Chondrocyte (in vitro differentiated cells): Measurements from ENCODE around the gene AGBL3. TPM values are rescaled to one million over a fixed set of nuclear protein-coding genes. Genes with fewer than 3 reads are reported as not detected.
"Not testable (repeated sequence)": the region's sequence is repeated elsewhere in the genome, so short reads cannot be mapped to it uniquely, and the experiment has no call there.

Source experiments
- DNase-seq: peaks from one replicate; pipeline ENCODE4 v3.0.0; 2021; ENCODE audit warnings: mixed read lengths, low spot score
- H3K27ac Mint-ChIP-seq: one replicate; pipeline ENCODE4 v1.8.0; 2021; ENCODE audit warnings: mild to moderate bottlenecking, moderate library complexity, mixed read lengths; ENCODE audit not compliant: unreplicated experiment
- H3K27me3 Mint-ChIP-seq: 2 replicates; pipeline ENCODE4 v1.8.0; 2021; ENCODE audit warnings: low read depth, mixed read lengths
- H3K36me3 Mint-ChIP-seq: 2 replicates; pipeline ENCODE4 v1.8.0; 2021; ENCODE audit warnings: low read depth, mixed read lengths
- H3K4me1 Mint-ChIP-seq: 2 replicates; pipeline ENCODE4 v1.8.0; 2021; ENCODE audit warnings: low read depth, mild to moderate bottlenecking, mixed read lengths
- H3K4me3 Mint-ChIP-seq: one replicate; pipeline ENCODE4 v1.8.0; 2021; ENCODE audit warnings: mild to moderate bottlenecking, moderate library complexity, mixed read lengths; ENCODE audit not compliant: unreplicated experiment
- H3K9me3 Mint-ChIP-seq: 2 replicates; pipeline ENCODE4 v1.8.0; 2021; ENCODE audit warnings: low read depth, mixed read lengths
- CTCF ChIP-seq: fragments of 200-600 bp; sonication (generic); IDR thresholded peaks from 2 replicates; pipeline ENCODE4 v1.5.0; 2021; ENCODE audit warnings: antibody characterized with exemption, mild to moderate bottlenecking, moderate library complexity
- total RNA-seq: library from RNA; stranded (reverse); gene quantifications from 3 replicates; pipeline ENCODE4 v1.2.1, GENCODE V29; 2021

Gene AGBL3
- total RNA-seq, 1 donor from 2014 or later, result 0.30 TPM

GRCh38 chr7:135117096-135117495, 130.8 kb downstream of the AGBL3 start:
- peaks cover 17% of the 10 kb centered on the region for H3K9me3 Mint-ChIP-seq
- no peaks in the 10 kb centered on the region for H3K4me1 Mint-ChIP-seq
- H3K27ac Mint-ChIP-seq, result no peak overlapping the region
- no peak for TF ChIP-seq CTCF
- DNase-seq, result no peak
- H3K27me3 Mint-ChIP-seq, result no peaks in the 10 kb centered on the region
- H3K36me3 Mint-ChIP-seq, result peaks cover 4% of the 10 kb centered on the region
- no peak overlapping the region for H3K4me3 Mint-ChIP-seq

GRCh38 chr7:135121868-135122267, 135.6 kb downstream of the AGBL3 start:
- no peak for DNase-seq
- Mint-ChIP-seq H3K9me3 (peaks cover 28% of the 10 kb centered on the region), H3K27me3 (peaks cover 40% of the 10 kb centered on the region), H3K27ac (no peak overlapping the region), H3K4me1 (no peaks in the 10 kb centered on the region), H3K36me3 (peaks cover 10% of the 10 kb centered on the region), H3K4me3 (no peak overlapping the region)
- TF ChIP-seq CTCF, result no peak

GRCh38 chr7:135124631-135125030, 138.3 kb downstream of the AGBL3 start:
- H3K27me3 Mint-ChIP-seq, result peaks cover 48% of the 10 kb centered on the region
- H3K36me3 Mint-ChIP-seq, DNase-seq, H3K4me1 Mint-ChIP-seq, H3K4me3 Mint-ChIP-seq, H3K27ac Mint-ChIP-seq: not testable (repeated sequence)
- H3K9me3 Mint-ChIP-seq, result peaks cover 20% of the 10 kb centered on the region

GRCh38 chr7:135128931-135129330, 142.6 kb downstream of the AGBL3 start:
- Mint-ChIP-seq H3K27me3 (peaks cover 36% of the 10 kb centered on the region), H3K27ac (no peak overlapping the region), H3K36me3 (peaks cover 3% of the 10 kb centered on the region), H3K9me3 (peaks cover 13% of the 10 kb centered on the region), H3K4me3 (no peak overlapping the region), H3K4me1 (no peaks in the 10 kb centered on the region)
- TF ChIP-seq CTCF, result no peak
- no peak for DNase-seq

- Mint-ChIP-seq H3K4me1 (no peaks in the 10 kb centered on the region), H3K4me3 (no peak overlapping the region), H3K9me3 (peaks cover 13% of the 10 kb centered on the region), H3K36me3 (peaks cover 3% of the 10 kb centered on the region), H3K27me3 (peaks cover 30% of the 10 kb centered on the region), H3K27ac (no peak overlapping the region)
- no peak for TF ChIP-seq CTCF
- DNase-seq, result no peak
Measured at GRCh38 chr7:135129579-135129978, 143.3 kb downstream of the AGBL3 start.

- peaks cover 13% of the 10 kb centered on the region for H3K27me3 Mint-ChIP-seq
- no peak for TF ChIP-seq CTCF
- peaks cover 5% of the 10 kb centered on the region for H3K4me1 Mint-ChIP-seq
- no peak for DNase-seq
- H3K27ac Mint-ChIP-seq, result no peak overlapping the region
- H3K4me3 Mint-ChIP-seq, result no peak overlapping the region
- peaks cover 2% of the 10 kb centered on the region for H3K36me3 Mint-ChIP-seq
- H3K9me3 Mint-ChIP-seq, result peaks cover 5% of the 10 kb centered on the region
Measured at GRCh38 chr7:135143885-135144668, 157.8 kb downstream of the AGBL3 start.
